Adrenal gland (tissue), 5 donors: ENCODE data around the gene SPTBN4.

Source experiments
- POLR2A ChIP-seq, 2 donors: fragments of 450-650 bp; IDR thresholded peaks; one replicate each; pipeline ENCODE4 v1.6.1; 2017; ENCODE audit warnings: antibody characterized with exemption in 2 of 2, mild to moderate bottlenecking in 2 of 2, moderate library complexity in 1 of 2
- TF ChIP-seq, protein P1 (sequence below), 6 experiments: fragments of 450-650 bp in 4 of 6; fragments of 200-600 bp in 2 of 6; sonication (generic) in 1 of 6; IDR thresholded peaks; 1 replicate in 5 of 6; 2 replicates in 1 of 6; pipeline versions ENCODE4 v1.5.1 to v1.8.0; 2016 to 2021; ENCODE audit warnings: antibody characterized with exemption in 6 of 6, mild to moderate bottlenecking in 2 of 6, moderate library complexity in 1 of 6
- donor health status: DM: no; HTN: no; CAD: no.

DNA sequence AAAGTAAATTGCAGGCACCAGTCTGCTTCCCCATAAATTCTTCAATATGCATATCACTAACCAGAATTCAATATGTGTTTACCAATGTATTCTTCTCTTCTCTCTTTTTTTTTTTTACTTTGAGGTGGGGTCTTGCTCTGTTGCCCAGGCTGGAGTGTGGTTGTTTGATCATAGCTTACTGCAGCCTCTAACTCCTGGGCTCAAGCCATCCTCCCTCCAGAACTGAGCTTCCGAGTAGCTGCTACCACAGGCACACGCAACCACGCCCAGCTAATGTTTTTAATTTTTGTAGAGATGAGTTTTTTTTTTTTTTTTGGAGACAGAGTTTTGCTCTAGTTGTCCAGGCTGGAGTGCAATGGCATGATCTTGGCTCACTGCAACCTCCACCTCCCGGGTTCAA is 151.2 kb downstream of the SPTBN4 start:
- TF ChIP-seq, protein P1, sequence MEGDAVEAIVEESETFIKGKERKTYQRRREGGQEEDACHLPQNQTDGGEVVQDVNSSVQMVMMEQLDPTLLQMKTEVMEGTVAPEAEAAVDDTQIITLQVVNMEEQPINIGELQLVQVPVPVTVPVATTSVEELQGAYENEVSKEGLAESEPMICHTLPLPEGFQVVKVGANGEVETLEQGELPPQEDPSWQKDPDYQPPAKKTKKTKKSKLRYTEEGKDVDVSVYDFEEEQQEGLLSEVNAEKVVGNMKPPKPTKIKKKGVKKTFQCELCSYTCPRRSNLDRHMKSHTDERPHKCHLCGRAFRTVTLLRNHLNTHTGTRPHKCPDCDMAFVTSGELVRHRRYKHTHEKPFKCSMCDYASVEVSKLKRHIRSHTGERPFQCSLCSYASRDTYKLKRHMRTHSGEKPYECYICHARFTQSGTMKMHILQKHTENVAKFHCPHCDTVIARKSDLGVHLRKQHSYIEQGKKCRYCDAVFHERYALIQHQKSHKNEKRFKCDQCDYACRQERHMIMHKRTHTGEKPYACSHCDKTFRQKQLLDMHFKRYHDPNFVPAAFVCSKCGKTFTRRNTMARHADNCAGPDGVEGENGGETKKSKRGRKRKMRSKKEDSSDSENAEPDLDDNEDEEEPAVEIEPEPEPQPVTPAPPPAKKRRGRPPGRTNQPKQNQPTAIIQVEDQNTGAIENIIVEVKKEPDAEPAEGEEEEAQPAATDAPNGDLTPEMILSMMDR (IDR thresholded peaks at IDR 0.05) = no peak
- TF ChIP-seq POLR2A (IDR thresholded peaks at IDR 0.05) = no peak
